Caco-2 (cell line): Measurements from ENCODE around the gene CRABP2. TPM values are rescaled to one million over a fixed set of nuclear protein-coding genes. Genes with fewer than 3 reads are reported as not detected.

Experiments used
- BruUV-seq: library from RNA; stranded (reverse); fragments of 400-500 nt; replicated peaks from 2 replicates; lab custom pipeline; 2021; lab: Mats Ljungman, UMichigan
- CTCF ChIA-PET: fragments of 300-600 bp; sonication (Branson Sonifier 250); formaldehyde crosslinking; loops from one replicate; lab custom pipeline; 2022; ENCODE audit warnings: antibody characterized with exemption; lab: Charles Lee
- POLR2A ChIA-PET: fragments of 300-600 bp; sonication (Branson Sonifier 250); formaldehyde crosslinking; loops from one replicate; lab custom pipeline; 2022; ENCODE audit warnings: antibody characterized with exemption; lab: Charles Lee
- DNase-seq, 2 experiments: peaks; one replicate each; pipeline versions ENCODE4 v3.0.0 to v3.0.0-alpha.2; 2020 to 2022
- H3K27me3 ChIP-seq: replicated peaks from 2 replicates; pipeline ENCODE4 v1.6.0; 2011; ENCODE audit warnings: low read length; ENCODE audit not compliant: control insufficient read depth, insufficient read depth
- H3K36me3 ChIP-seq: 2 replicates; pipeline ENCODE4 v1.5.1; 2011; ENCODE audit warnings: low read length; ENCODE audit not compliant: control insufficient read depth, insufficient read depth
- H3K4me1 ChIP-seq: fragments of 250-450 bp; sonication (Bioruptor Pico); 2 replicates; pipeline ENCODE4 v1.5.1; 2020; ENCODE audit warnings: mild to moderate bottlenecking
- H3K4me3 ChIP-seq: 2 replicates; pipeline ENCODE4 v1.5.1; 2011; ENCODE audit warnings: low read depth, mild to moderate bottlenecking, control low read depth, low read length
- H3K9me3 ChIP-seq: fragments of 250-450 bp; sonication (Bioruptor Pico); 2 replicates; pipeline ENCODE4 v1.5.1; 2020; ENCODE audit warnings: mild to moderate bottlenecking, moderate library complexity
- H3K27ac Mint-ChIP-seq: one replicate; pipeline ENCODE4 v1.8.0; 2022; ENCODE audit warnings: mixed read lengths; ENCODE audit not compliant: unreplicated experiment
- H3K27me3 Mint-ChIP-seq: one replicate; pipeline ENCODE4 v1.8.0; 2022; ENCODE audit warnings: mixed read lengths; ENCODE audit not compliant: insufficient read depth, unreplicated experiment
- H3K36me3 Mint-ChIP-seq: one replicate; pipeline ENCODE4 v1.8.0; 2022; ENCODE audit warnings: mild to moderate bottlenecking, mixed read lengths; ENCODE audit not compliant: insufficient read depth, unreplicated experiment
- H3K4me1 Mint-ChIP-seq: one replicate; pipeline ENCODE4 v1.8.0; 2022; ENCODE audit warnings: low read depth, mixed read lengths; ENCODE audit not compliant: unreplicated experiment
- H3K4me3 Mint-ChIP-seq: one replicate; pipeline ENCODE4 v1.8.0; 2022; ENCODE audit warnings: mild to moderate bottlenecking, moderate library complexity, mixed read lengths; ENCODE audit not compliant: unreplicated experiment
- H3K9me3 Mint-ChIP-seq: one replicate; pipeline ENCODE4 v1.8.0; 2022; ENCODE audit warnings: mixed read lengths; ENCODE audit not compliant: unreplicated experiment
- intact Hi-C: fragments of 100-400 bp; cut with micrococcal nuclease; formaldehyde crosslinking; loops from one replicate; pipeline ENCODE4 v1.10.0; 2022; ENCODE audit not compliant: unreplicated experiment
- total RNA-seq: library from RNA; stranded (reverse); gene quantifications from 2 replicates; pipeline ENCODE4 v1.2.3, GENCODE V29; 2022
- TF ChIP-seq, protein P1 (sequence below), 2 experiments: fragments of 200-600 bp in 1 of 2; IDR thresholded peaks; 1 replicate in 1 of 2; 2 replicates in 1 of 2; pipeline versions ENCODE4 v1.5.1 to v1.8.0; 2011 to 2022; ENCODE audit warnings: antibody characterized with exemption in 1 of 2, control low read depth in 1 of 2, inconsistent platforms in 1 of 2, low read depth in 1 of 2, low read length in 1 of 2, mild to moderate bottlenecking in 1 of 2, moderate library complexity in 1 of 2; ENCODE audit not compliant: insufficient read depth in 1 of 2, severe bottlenecking in 1 of 2, unreplicated experiment in 1 of 2

The CRABP2 gene
- total RNA-seq, 1 experiment from 2014 or later, result 27.1 TPM

DNA sequence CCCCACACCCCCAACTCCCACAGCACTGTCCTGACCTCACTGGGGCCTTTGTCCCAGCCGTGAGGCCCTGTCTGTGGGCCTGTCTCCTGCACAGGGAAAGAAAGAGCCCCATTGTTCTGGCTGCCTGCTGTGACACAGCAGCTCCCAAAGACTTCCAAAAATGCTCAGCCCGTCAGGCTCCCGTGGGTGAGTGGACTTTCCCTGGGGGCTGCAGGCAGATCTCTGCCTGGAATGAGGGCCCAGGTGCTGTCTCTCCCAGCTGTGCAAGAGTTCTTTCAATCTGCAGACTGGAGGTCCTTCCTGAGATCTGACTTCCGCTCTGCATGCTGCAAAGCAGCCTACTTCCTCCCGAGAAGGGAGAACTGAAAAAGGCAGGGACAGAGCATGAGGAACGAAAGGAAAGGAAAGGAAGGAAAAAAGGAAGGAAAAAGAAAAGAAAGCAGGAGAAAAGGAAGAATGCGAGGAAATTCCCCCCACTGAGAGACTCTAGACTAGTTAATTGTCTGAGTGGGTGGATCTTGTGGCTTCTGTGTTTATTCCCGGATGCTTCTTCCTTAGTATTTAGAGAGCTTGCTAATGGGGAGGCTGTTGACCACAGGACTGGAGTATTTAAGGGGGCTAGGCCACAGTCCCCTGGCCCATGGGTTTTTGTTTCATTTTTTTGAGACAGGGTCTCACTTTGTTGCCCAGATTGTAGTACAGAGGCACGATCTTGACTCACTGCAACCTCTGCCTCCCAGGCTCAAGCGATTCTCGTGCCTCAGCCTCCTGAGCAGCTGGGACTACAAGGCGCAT, 43.2 kb downstream of the CRABP2 start:
- Mint-ChIP-seq H3K9me3 (no peaks in the 10 kb centered on the region), H3K27me3 (no peaks in the 10 kb centered on the region), H3K4me3 (no peak overlapping the region), H3K4me1 (peaks cover 66% of the 10 kb centered on the region), H3K36me3 (peaks cover 4% of the 10 kb centered on the region), H3K27ac (peak overlapping the region; percentile 34)
- intact Hi-C loops, result no loop called here
- Histone ChIP-seq H3K27me3 (no peaks in the 10 kb centered on the region), H3K36me3 (no peaks in the 10 kb centered on the region), H3K4me1 (peaks cover 63% of the 10 kb centered on the region), H3K9me3 (no peaks in the 10 kb centered on the region), H3K4me3 (no peak overlapping the region)
- no TSS peak for BruUV-seq
- no peak for DNase-seq
- CTCF ChIA-PET, result interaction anchor here (0.6 to 3.1 kb wide), 3 partner anchors 15 to 176 kb away, joined by 5 to 61 read pairs (median 6); partner anchors contain the start of gene NES
- TF ChIP-seq, protein P1, sequence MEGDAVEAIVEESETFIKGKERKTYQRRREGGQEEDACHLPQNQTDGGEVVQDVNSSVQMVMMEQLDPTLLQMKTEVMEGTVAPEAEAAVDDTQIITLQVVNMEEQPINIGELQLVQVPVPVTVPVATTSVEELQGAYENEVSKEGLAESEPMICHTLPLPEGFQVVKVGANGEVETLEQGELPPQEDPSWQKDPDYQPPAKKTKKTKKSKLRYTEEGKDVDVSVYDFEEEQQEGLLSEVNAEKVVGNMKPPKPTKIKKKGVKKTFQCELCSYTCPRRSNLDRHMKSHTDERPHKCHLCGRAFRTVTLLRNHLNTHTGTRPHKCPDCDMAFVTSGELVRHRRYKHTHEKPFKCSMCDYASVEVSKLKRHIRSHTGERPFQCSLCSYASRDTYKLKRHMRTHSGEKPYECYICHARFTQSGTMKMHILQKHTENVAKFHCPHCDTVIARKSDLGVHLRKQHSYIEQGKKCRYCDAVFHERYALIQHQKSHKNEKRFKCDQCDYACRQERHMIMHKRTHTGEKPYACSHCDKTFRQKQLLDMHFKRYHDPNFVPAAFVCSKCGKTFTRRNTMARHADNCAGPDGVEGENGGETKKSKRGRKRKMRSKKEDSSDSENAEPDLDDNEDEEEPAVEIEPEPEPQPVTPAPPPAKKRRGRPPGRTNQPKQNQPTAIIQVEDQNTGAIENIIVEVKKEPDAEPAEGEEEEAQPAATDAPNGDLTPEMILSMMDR (IDR thresholded peaks at IDR 0.05; ENCODE audit: insufficient read depth in 1 of 2, low read depth in 1 of 2, low read length in 1 of 2, severe bottlenecking in 1 of 2, unreplicated experiment in 1 of 2), result no peak
- POLR2A ChIA-PET, result interaction anchor here (1.9 kb wide), 1 partner anchor 14 kb away, joined by 28 read pairs; the partner anchor contains the start of gene NES

DNA sequence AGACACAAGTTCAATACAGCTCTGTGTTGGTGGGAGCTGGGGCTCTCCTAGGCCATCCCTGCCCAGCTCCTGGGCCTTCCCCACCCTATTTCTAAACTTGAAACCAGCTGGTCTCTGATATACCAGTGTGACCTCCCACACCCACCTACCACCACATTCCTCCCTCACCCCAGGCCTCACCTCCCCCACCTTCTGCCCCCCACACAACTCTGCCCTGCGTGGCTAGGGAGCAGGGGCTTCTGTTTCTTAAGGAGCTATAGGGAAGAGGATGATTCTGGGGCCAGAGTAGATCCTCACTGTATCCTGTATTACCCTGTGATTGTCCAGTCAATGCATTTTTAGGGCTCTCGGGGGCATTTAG, 44.7 kb downstream of the CRABP2 start:
- Mint-ChIP-seq H3K27me3 (no peaks in the 10 kb centered on the region), H3K27ac (peak overlapping the region; percentile 92), H3K4me1 (peaks cover 56% of the 10 kb centered on the region), H3K9me3 (no peaks in the 10 kb centered on the region), H3K36me3 (peaks cover 4% of the 10 kb centered on the region), H3K4me3 (peak overlapping the region; percentile 77)
- Histone ChIP-seq H3K9me3 (no peaks in the 10 kb centered on the region), H3K4me3 (peak overlapping the region; percentile 18), H3K4me1 (peaks cover 48% of the 10 kb centered on the region), H3K27me3 (no peaks in the 10 kb centered on the region), H3K36me3 (no peaks in the 10 kb centered on the region)
- ChIA-PET POLR2A (interaction anchor here (0.6 to 1.9 kb wide), 2 partner anchors 16 to 81 kb away, joined by 3 to 28 read pairs; partner anchors contain the start of gene NES), CTCF (interaction anchor here (0.6 to 3.1 kb wide), 13 partner anchors 9 to 267 kb away, joined by 3 to 61 read pairs (median 5); partner anchors contain the start of genes CRABP2, ISG20L2, METTL25B and NES)
- BruUV-seq, result TSS peak; percentile 84
- intact Hi-C loops, result loop anchor here (1.0 kb wide), 1 partner anchor 18 kb away; no protein-coding TSS in a partner anchor
- no peak for DNase-seq
- TF ChIP-seq, protein P1 (IDR thresholded peaks at IDR 0.05; ENCODE audit: insufficient read depth in 1 of 2, low read depth in 1 of 2, low read length in 1 of 2, severe bottlenecking in 1 of 2, unreplicated experiment in 1 of 2), result no peak

DNA sequence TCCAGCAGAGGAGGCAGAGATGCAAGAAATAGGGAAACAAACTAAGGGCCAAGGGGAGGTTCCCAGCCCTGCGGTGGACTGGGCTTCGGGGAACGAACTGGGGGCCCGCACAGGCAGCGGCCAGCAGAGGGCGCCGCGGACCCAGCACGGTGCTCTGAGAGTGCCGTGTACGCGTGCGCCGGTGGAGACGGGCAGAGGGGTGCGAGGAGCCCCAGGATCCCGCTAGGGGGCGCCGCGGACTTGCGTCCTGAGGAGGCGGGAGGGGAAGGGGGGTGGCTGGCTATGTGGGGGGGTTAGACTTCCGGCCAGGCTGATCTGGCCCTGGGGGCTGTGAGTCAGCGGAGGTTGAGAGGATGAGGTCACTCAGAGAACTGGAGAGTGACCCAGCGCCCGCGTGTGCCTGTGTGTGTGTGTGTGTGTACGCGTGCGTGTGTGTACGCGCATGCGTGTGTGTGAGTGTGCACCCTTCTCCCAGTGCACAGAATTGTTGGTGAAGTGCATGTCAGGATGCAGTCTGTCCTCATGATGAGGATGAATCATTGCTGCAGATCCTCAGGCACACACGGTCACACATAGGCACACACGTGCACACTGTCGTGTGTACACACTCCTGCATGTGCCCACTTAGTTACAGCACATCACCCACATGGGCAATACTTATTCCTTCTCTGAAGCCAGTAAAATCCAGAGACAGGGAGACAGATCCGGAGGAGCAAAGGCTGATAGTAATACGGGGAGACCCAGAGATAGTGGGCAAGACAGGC, 45.2 kb downstream of the CRABP2 start:
- H3K27me3 ChIP-seq, result no peaks in the 10 kb centered on the region
- no peaks in the 10 kb centered on the region for H3K9me3 Mint-ChIP-seq
- peak; percentile 95 to 97 for DNase-seq
- peak overlapping the region; percentile 19 for H3K4me3 ChIP-seq
- H3K36me3 Mint-ChIP-seq, result peaks cover 4% of the 10 kb centered on the region
- no peaks in the 10 kb centered on the region for H3K9me3 ChIP-seq
- H3K27me3 Mint-ChIP-seq, result peaks cover 1% of the 10 kb centered on the region
- TF ChIP-seq, protein P1 (IDR thresholded peaks at IDR 0.05; ENCODE audit: insufficient read depth in 1 of 2, low read depth in 1 of 2, low read length in 1 of 2, severe bottlenecking in 1 of 2, unreplicated experiment in 1 of 2), result peak; percentile 98
- BruUV-seq, result no TSS peak
- peak overlapping the region; percentile 77 for H3K4me3 Mint-ChIP-seq
- CTCF ChIA-PET, result interaction anchor here (0.6 to 3.1 kb wide), 16 partner anchors 17 to 203 kb away, joined by 3 to 61 read pairs (median 5); partner anchors contain the start of genes CRABP2, ISG20L2, METTL25B and MRPL24
- no peaks in the 10 kb centered on the region for H3K36me3 ChIP-seq
- H3K4me1 Mint-ChIP-seq, result peaks cover 51% of the 10 kb centered on the region
- intact Hi-C loops, result loop anchor here (1.0 kb wide), 1 partner anchor 18 kb away; no protein-coding TSS in a partner anchor
- H3K4me1 ChIP-seq, result peaks cover 43% of the 10 kb centered on the region
- H3K27ac Mint-ChIP-seq, result peak overlapping the region; percentile 92
- POLR2A ChIA-PET, result interaction anchor here (0.6 to 1.9 kb wide), 2 partner anchors 16 to 82 kb away, joined by 3 to 28 read pairs; partner anchors contain the start of gene NES
